Epithelial cell of esophagus (primary cell): ENCODE measurements around the gene ACSM3.
A peak's percentile ranks its signal among the peaks of the same experiment; 100 is the strongest.
"Not testable (repeated sequence)": the region's sequence is repeated elsewhere in the genome, so short reads cannot be mapped to it uniquely, and the experiment has no call there.

ENCODE experiments used
- DNase-seq: peaks from one replicate; pipeline ENCODE4 v3.0.0; 2010; ENCODE audit warnings: low read depth
- H3K4me3 ChIP-seq: 2 replicates; pipeline ENCODE4 v1.5.1; 2011; ENCODE audit warnings: mild to moderate bottlenecking, low read length, control low read depth
- TF ChIP-seq, protein P1 (sequence below): IDR thresholded peaks from 2 replicates; pipeline ENCODE4 v1.5.1; 2011; ENCODE audit warnings: low read depth, mild to moderate bottlenecking, low read length, control low read depth, inconsistent platforms; ENCODE audit not compliant: insufficient read depth; ENCODE audit errors: missing control alignments

Gene ACSM3, protein sequence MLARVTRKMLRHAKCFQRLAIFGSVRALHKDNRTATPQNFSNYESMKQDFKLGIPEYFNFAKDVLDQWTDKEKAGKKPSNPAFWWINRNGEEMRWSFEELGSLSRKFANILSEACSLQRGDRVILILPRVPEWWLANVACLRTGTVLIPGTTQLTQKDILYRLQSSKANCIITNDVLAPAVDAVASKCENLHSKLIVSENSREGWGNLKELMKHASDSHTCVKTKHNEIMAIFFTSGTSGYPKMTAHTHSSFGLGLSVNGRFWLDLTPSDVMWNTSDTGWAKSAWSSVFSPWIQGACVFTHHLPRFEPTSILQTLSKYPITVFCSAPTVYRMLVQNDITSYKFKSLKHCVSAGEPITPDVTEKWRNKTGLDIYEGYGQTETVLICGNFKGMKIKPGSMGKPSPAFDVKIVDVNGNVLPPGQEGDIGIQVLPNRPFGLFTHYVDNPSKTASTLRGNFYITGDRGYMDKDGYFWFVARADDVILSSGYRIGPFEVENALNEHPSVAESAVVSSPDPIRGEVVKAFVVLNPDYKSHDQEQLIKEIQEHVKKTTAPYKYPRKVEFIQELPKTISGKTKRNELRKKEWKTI

DNA sequence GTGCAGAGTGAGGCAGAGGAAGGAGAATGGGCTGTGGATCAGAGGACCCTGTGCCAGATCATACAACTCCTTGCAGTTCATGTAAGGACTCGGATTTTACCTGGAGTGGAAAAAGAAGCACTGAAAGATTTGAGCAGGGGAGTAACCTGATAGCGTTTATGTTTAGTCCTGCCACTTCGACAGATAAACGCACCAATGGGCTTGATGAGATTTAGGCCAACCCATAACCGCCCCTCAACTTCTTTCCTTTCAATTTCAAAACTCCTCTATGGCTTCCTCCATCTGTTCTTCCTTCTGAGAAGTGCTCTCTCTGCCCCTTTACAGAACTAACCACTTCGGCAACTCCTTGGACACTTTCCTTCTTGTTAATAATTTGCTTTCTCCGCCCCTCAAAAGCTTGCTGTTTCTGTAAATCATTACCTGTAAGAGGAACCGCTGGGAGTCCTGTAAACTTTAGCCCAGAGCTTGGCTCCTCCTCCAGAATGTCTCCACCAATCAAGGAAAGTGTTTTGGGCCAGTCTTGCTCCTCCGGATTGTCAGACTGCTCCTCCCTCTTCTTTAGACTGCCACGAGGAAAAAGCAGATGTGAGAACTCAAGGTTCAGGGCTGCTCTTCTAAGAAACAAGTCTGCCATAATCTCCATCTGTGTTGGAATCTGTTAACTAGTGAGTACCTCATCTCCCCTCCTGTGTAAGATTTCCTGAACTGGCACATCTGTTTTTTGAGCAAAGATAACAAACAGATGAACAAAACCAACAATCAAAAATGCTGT lies at the start of gene ACSM3:
Gene ACSM3 (plus strand): TSS at position 554 of the 772 bp plus-strand sequence. CDS start 6,021 bp downstream, outside the sequence.
- DNase-seq, result peak; percentile 84
- TF ChIP-seq, protein P1, sequence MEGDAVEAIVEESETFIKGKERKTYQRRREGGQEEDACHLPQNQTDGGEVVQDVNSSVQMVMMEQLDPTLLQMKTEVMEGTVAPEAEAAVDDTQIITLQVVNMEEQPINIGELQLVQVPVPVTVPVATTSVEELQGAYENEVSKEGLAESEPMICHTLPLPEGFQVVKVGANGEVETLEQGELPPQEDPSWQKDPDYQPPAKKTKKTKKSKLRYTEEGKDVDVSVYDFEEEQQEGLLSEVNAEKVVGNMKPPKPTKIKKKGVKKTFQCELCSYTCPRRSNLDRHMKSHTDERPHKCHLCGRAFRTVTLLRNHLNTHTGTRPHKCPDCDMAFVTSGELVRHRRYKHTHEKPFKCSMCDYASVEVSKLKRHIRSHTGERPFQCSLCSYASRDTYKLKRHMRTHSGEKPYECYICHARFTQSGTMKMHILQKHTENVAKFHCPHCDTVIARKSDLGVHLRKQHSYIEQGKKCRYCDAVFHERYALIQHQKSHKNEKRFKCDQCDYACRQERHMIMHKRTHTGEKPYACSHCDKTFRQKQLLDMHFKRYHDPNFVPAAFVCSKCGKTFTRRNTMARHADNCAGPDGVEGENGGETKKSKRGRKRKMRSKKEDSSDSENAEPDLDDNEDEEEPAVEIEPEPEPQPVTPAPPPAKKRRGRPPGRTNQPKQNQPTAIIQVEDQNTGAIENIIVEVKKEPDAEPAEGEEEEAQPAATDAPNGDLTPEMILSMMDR, result no peak

DNA sequence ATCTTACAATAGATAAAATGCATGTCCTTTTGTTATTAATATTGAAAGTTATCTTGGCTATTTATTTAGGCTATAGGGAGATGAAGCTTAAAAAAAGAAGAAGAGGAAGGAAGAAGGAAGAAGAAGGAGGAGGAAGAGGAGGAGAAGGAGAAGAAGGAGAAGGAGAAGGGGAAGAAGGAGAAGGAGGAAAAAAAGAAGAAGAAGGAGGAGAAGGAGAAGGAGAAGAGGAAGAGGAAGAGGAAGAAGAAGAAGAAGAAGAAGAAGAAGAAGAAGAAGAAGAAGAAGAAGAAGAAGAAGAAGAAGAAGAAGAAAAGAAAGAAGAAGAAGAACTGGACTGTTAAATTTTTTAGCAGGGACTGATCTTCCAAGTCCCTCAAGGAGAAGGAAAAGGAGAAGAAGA lies 46.1 kb upstream of the ACSM3 start:
- not testable (repeated sequence) for H3K4me3 ChIP-seq, DNase-seq

More for the DNA sequence above, at the start of gene ACSM3:
- H3K4me3 ChIP-seq, result peak within 1 kb of the TSS; percentile 49

DNA sequence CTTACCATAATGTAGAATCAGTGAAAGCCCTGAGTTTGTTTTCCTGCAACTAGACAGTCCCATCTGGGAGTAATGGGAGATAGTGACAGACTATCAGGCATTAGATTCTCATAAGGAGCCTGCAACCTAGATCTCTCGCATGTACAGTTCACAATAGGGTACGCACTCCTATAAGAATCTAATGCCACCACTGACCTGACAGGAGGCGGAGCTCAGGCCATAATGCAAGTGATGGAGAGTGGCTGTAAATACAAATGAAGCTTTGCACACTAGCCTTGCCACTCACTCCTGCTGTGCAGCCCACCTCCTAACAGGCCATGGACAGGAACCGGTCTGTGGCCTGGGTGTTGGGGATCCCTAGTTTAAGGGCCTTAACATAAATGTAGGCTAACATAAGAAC lies 43.6 kb upstream of the ACSM3 start:
- TF ChIP-seq, protein P1, result no peak
- H3K4me3 ChIP-seq, result no peak overlapping the region
- DNase-seq, result no peak

DNA sequence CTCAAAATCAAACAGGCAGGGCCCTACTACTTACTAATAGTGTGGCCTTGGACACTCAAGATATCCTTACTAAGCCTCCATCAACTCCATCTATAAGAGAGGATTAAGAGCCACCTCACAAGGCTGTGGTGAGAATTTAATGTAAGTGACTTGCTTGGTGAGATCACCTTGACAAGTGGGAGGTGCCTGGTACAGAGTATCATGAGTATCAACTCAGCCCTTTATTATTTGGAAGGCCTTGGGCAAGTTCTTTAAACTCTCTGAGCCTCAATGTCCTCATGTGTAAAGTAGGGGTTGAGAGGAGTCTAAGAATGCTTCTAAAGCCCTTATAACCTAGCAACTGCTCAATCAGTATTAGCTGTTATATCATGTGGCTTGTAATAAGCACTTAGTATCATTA lies 37.2 kb upstream of the ACSM3 start:
- DNase-seq, result no peak
- TF ChIP-seq, protein P1, result no peak
- H3K4me3 ChIP-seq, result no peak overlapping the region

DNA sequence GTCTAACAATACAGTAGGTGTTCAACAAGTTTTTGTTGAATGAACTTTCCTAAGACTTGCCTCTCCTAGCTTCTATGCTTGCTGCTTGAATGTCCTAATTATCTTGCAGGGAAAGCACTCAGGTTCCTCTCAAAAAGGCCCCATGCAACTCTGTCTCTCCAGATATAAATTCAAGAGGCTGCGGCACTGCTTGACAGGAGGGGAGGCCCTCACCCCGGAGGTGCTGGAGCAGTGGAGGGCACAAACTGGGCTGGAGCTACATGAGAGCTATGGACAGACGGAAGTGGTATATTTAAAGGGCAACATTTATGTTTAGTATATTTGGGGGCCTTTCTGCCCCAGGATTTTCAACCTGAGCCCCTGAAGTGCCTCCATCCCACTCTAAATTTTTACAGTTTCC lies 36.6 kb upstream of the ACSM3 start:
- H3K4me3 ChIP-seq, result no peak overlapping the region
- no peak for DNase-seq
- TF ChIP-seq, protein P1, result no peak

DNA sequence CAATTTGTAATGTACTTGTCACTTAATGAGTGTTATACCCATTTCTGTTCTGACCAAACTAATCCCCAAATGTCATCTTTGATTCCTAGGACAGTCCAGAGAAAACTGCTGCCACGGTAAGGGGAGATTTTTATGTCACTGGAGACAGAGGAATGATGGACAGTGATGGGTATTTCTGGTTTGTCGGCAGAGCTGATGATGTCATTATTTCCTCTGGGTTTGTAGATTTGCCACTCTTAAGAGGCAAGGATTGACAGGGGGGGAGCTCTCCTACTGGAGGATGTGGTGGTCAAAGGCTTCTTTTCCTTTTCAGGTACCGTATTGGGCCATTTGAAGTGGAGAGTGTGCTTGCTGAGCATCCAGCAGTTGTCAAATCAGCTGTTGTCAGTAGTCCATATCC lies 34.7 kb upstream of the ACSM3 start:
- TF ChIP-seq, protein P1, result no peak
- no peak for DNase-seq
- H3K4me3 ChIP-seq, result no peak overlapping the region

DNA sequence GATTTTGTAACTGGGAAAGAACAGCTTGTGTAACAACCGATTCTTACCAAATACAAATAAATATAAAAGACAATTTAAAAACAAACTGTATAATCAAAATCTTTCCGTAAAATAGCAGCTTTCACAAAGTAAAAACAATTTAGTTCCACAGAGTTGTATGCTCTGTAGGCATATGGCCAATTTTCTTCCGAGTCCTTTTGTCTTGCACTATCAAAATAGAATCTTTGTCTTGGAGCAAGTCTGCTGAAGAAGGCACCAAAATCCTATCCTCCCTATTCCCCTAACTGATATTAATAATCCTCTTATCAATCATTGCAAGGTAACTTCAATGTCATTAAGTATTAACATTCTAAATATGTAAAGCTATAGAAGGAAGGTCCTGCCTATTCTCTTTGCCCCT lies 29.8 kb upstream of the ACSM3 start:
- TF ChIP-seq, protein P1, result no peak
- no peak overlapping the region for H3K4me3 ChIP-seq
- no peak for DNase-seq
